K562 (cell line): ENCODE measurements around the gene ADCYAP1R1. TPM values are rescaled to one million over a fixed set of nuclear protein-coding genes. Genes with fewer than 3 reads are reported as not detected.

Experiments used
- ATAC-seq: fragments of 200-7000 bp; cut with Tn5 transposase; 3 replicates; pipeline ENCODE4 v1.9.1; 2020; ENCODE audit warnings: moderate library complexity
- BruUV-seq: library from RNA; stranded (reverse); fragments of 400-500 nt; replicated peaks from 2 replicates; lab custom pipeline; 2021; lab: Mats Ljungman, UMichigan
- CTCF ChIA-PET: fragments of 300-600 bp; formaldehyde crosslinking; extraction: SDS; loops from one replicate; lab custom pipeline; 2021; ENCODE audit warnings: low intra/inter-chr PET ratio; lab: Yijun Ruan, JAX
- POLR2A ChIA-PET: fragments of 300-600, 350-650 bp; sonication (Branson Sonifier 250); formaldehyde crosslinking; extraction: SDS; loops from one replicate; lab custom pipeline; 2021; ENCODE audit warnings: antibody characterized with exemption, inconsistent platforms; lab: Yijun Ruan, JAX
- DNase-seq, 4 experiments: peaks; one replicate each; pipeline versions ENCODE4 v3.0.0 to v3.0.0-alpha.2; 2011 to 2018; ENCODE audit warnings: low spot score in 3 of 4, mixed read lengths in 3 of 4; ENCODE audit errors: extremely low read depth in 1 of 4
- FAIRE-seq: peaks from 2 replicates; lab custom pipeline; 2011; peaks lifted over from hg19 to GRCh38; lab: Jason Lieb, UNC
- H2AFZ ChIP-seq: 2 replicates; pipeline ENCODE4 v1.6.0; 2011; ENCODE audit warnings: low read depth, low read length, control low read depth, inconsistent platforms
- H3K27ac ChIP-seq: fragments of 200-600 bp; 3 replicates; pipeline ENCODE4 v1.8.0; 2011; ENCODE audit warnings: low read depth, mild to moderate bottlenecking, control low read depth, inconsistent platforms, low read length, moderate library complexity, mixed read lengths; ENCODE audit errors: extremely low read depth
- H3K27me3 ChIP-seq, 2 experiments: fragments of 300-600 bp in 1 of 2; 2 replicates in 1 of 2; 3 replicates in 1 of 2; pipeline versions ENCODE4 v1.6.0 to v1.8.0; 2011; ENCODE audit warnings: inconsistent platforms in 2 of 2, low read length in 2 of 2, mild to moderate bottlenecking in 1 of 2, mixed read lengths in 1 of 2, moderate library complexity in 1 of 2; ENCODE audit not compliant: control insufficient read depth in 2 of 2, insufficient read depth in 2 of 2
- H3K36me3 ChIP-seq: fragments of 300-600 bp; 3 replicates; pipeline ENCODE4 v1.8.0; 2011; ENCODE audit warnings: mild to moderate bottlenecking, low read length, inconsistent platforms; ENCODE audit not compliant: control insufficient read depth, insufficient read depth
- H3K4me1 ChIP-seq, 2 experiments: fragments of 200-600 bp in 1 of 2; replicated peaks in 1 of 2; 2 replicates in 1 of 2; 3 replicates in 1 of 2; pipeline versions ENCODE4 v1.5.1 to v1.8.0; 2011; ENCODE audit warnings: inconsistent platforms in 2 of 2, low read length in 2 of 2, mild to moderate bottlenecking in 1 of 2, mixed read lengths in 1 of 2, moderate library complexity in 1 of 2; ENCODE audit not compliant: control insufficient read depth in 2 of 2, insufficient read depth in 2 of 2
- H3K4me2 ChIP-seq: 2 replicates; pipeline ENCODE4 v1.6.1; 2011; ENCODE audit warnings: low read length, control low read depth, inconsistent platforms, mixed read lengths; ENCODE audit not compliant: insufficient read depth
- H3K4me3 ChIP-seq: fragments of 200-600 bp; sonication (generic), shearing (Covaris generic); 2 replicates; pipeline ENCODE4 v1.5.1; 2016; ENCODE audit warnings: control low read depth, inconsistent platforms
- H3K79me2 ChIP-seq: fragments of 200-600 bp; 3 replicates; pipeline ENCODE4 v1.8.0; 2011; ENCODE audit warnings: low read length, inconsistent platforms; ENCODE audit not compliant: control insufficient read depth, insufficient read depth
- H3K9ac ChIP-seq, 2 experiments: 2 replicates each; pipeline versions ENCODE4 v1.6.0 to v1.6.1; 2011; ENCODE audit warnings: low read depth in 2 of 2, low read length in 2 of 2, control low read depth in 1 of 2, inconsistent platforms in 1 of 2, mild to moderate bottlenecking in 1 of 2, mixed read lengths in 1 of 2; ENCODE audit not compliant: insufficient read depth in 1 of 2
- H3K9me1 ChIP-seq: one replicate; pipeline ENCODE4 v1.6.0; 2011; ENCODE audit warnings: inconsistent platforms, mild to moderate bottlenecking, low read length, moderate library complexity; ENCODE audit not compliant: control insufficient read depth, insufficient read depth
- H3K9me3 ChIP-seq: replicated peaks from 2 replicates; pipeline ENCODE4 v1.5.1; 2011; ENCODE audit warnings: low read depth, low read length, inconsistent platforms; ENCODE audit not compliant: control insufficient read depth, insufficient read depth
- H4K20me1 ChIP-seq: replicated peaks from 2 replicates; pipeline ENCODE4 v1.6.1; 2011; ENCODE audit warnings: low read length, inconsistent platforms, mixed read lengths; ENCODE audit not compliant: control insufficient read depth, insufficient read depth
- CEBPB ChIP-seq: fragments of 450-650 bp; IDR thresholded peaks from 2 replicates; pipeline ENCODE4 v1.6.1; 2016; ENCODE audit warnings: missing genetic modification characterization, missing compliant biosample characterization
- ID3 ChIP-seq, 2 experiments: fragments of 250-450 bp in 1 of 2; fragments of 450-650 bp in 1 of 2; sonication (Bioruptor Pico) in 1 of 2; IDR thresholded peaks; 2 replicates each; pipeline versions ENCODE4 v1.6.1 to v1.8.0; 2016 to 2021; ENCODE audit warnings: mild to moderate bottlenecking in 2 of 2, moderate library complexity in 2 of 2, missing compliant biosample characterization in 1 of 2, missing genetic modification characterization in 1 of 2
- WGBS: fragments of 100-300 bp; shearing (Covaris generic); methylation state at CpG from one replicate; pipeline ENCODE4 v1.1.6; 2016; ENCODE audit warnings: low coverage, mixed read lengths; ENCODE audit not compliant: insufficient coverage; ENCODE audit errors: missing lambda C conversion rate; 5-methylcytosine and 5-hydroxymethylcytosine counted together
- in situ Hi-C: fragments of 300-500 bp; cut with MboI; formaldehyde crosslinking; loops from 4 replicates; pipeline ENCODE4 v1.15.0; 2018; ENCODE audit warnings: inconsistent platforms, mixed read lengths
- intact Hi-C: fragments of 100-400 bp; cut with micrococcal nuclease; formaldehyde crosslinking; loops from 2 replicates; pipeline ENCODE4 v1.14.2; 2022
- polyA plus RNA-seq, 8 experiments: library from polyadenylated mRNA; depleted of rRNA in 4 of 8; stranded (reverse) in 5 of 8; unstranded in 3 of 8; fragments of >200 nt; fragmentation: Nextera tagmentation in 2 of 8; fragmentation: Illumina TruSeq in 1 of 8; extraction: Ambion mirVana in 2 of 8; extraction: Trizol in 1 of 8; gene quantifications; 2 replicates each; pipeline versions ENCODE4 v1.2.1 to v1.2.3, GENCODE V29; 2011 to 2014; ENCODE audit warnings: inconsistent platforms in 1 of 8, missing spikeins in 1 of 8
- total RNA-seq, 7 experiments: library from RNA; depleted of rRNA in 6 of 7; stranded (reverse); fragments of >200 nt in 6 of 7; fragmentation: Illumina TruSeq in 2 of 7; extraction: Trizol in 2 of 7; gene quantifications; 2 replicates each; pipeline versions ENCODE4 v1.2.1 to v1.2.3, GENCODE V29; 2011 to 2021; ENCODE audit warnings: low replicate concordance in 1 of 7
- TF ChIP-seq, protein P1 (sequence below): fragments of 150-350 bp; IDR thresholded peaks from 2 replicates; pipeline ENCODE4 v1.6.1; 2014; ENCODE audit warnings: low read depth, mild to moderate bottlenecking, low read length, borderline replicate concordance

ADCYAP1R1 gene
- total and polyA plus RNA-seq, 9 of the 15 experiments (the other 6 are each of a cell fraction or from before 2014, with no cell fraction given) = 0.03 to 0.07 TPM; not detected in 7

DNA sequence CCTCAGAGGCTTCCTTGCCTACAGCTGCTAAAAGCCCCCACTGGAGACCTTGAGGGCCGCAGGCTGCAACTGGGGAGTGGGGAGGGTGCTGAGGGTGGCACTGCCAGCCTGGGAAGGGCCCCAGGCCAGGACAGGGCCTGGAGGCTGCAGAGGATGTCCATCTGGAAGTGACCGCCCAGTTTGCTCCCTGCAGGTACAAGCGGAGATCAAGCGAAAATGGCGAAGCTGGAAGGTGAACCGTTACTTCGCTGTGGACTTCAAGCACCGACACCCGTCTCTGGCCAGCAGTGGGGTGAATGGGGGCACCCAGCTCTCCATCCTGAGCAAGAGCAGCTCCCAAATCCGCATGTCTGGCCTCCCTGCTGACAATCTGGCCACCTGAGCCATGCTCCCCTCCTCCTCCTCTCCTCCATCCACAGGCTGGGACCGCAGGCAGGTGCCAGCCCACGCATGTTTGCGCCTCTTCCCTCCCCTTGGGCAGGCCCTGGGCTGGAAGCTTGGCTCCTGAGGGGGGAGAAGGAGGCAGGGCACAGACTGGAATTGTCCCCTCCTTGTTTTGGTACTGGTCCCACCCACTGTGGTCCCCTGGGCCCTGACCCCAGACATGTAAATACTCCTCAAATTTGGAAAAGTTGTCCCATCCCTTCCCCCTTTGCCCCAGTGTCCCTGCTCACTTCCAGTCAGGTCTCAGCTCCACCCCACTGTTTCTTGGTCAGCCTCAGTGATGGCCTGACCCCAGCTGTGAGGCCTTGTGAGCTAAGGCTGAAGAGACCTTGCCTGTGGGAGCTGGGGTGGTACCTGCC is 54.4 kb downstream of the ADCYAP1R1 start (continued):
- TF ChIP-seq, protein P1, sequence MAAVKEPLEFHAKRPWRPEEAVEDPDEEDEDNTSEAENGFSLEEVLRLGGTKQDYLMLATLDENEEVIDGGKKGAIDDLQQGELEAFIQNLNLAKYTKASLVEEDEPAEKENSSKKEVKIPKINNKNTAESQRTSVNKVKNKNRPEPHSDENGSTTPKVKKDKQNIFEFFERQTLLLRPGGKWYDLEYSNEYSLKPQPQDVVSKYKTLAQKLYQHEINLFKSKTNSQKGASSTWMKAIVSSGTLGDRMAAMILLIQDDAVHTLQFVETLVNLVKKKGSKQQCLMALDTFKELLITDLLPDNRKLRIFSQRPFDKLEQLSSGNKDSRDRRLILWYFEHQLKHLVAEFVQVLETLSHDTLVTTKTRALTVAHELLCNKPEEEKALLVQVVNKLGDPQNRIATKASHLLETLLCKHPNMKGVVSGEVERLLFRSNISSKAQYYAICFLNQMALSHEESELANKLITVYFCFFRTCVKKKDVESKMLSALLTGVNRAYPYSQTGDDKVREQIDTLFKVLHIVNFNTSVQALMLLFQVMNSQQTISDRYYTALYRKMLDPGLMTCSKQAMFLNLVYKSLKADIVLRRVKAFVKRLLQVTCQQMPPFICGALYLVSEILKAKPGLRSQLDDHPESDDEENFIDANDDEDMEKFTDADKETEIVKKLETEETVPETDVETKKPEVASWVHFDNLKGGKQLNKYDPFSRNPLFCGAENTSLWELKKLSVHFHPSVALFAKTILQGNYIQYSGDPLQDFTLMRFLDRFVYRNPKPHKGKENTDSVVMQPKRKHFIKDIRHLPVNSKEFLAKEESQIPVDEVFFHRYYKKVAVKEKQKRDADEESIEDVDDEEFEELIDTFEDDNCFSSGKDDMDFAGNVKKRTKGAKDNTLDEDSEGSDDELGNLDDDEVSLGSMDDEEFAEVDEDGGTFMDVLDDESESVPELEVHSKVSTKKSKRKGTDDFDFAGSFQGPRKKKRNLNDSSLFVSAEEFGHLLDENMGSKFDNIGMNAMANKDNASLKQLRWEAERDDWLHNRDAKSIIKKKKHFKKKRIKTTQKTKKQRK = no peak

GRCh38 chr7:31107106-31108090 is 55.3 kb downstream of the ADCYAP1R1 start:
- no peaks in the 10 kb centered on the region for H3K4me1 ChIP-seq
- H3K9me1 ChIP-seq = no peaks in the 10 kb centered on the region
- no peaks in the 10 kb centered on the region for H4K20me1 ChIP-seq
- H3K27ac ChIP-seq = no peak overlapping the region
- in situ Hi-C loops (no loop called here), intact Hi-C loops (no loop called here)
- no peak for FAIRE-seq
- CTCF ChIA-PET = no interaction called here
- DNase-seq = no peak
- no peak overlapping the region for H2AFZ ChIP-seq
- POLR2A ChIA-PET = no interaction called here
- BruUV-seq = no TSS peak
- WGBS = under 1% methylated on average over 15 of the region's 15 CpGs
- no peaks in the 10 kb centered on the region for H3K36me3 ChIP-seq
- no peaks in the 10 kb centered on the region for H3K79me2 ChIP-seq
- no peak overlapping the region; a peak in 1 of 4 replicates for H3K9ac ChIP-seq
- peaks cover 0 to 8% of the 10 kb centered on the region in 2 experiments; a peak in 1 of 5 replicates for H3K27me3 ChIP-seq
- no peak for ATAC-seq
- H3K4me2 ChIP-seq = no peak overlapping the region
- TF ChIP-seq CEBPB (tag) = peak; percentile 46; the same call in 1 of the 2 replicates
- TF ChIP-seq ID3 (CRISPR knock-in tag; IDR thresholded peaks at IDR 0.05) = no peak
- TF ChIP-seq ID3 (tag; IDR thresholded peaks at IDR 0.05) = no peak
- H3K4me3 ChIP-seq = no peak overlapping the region
- no peaks in the 10 kb centered on the region for H3K9me3 ChIP-seq
